SK-N-SH (cell line): ENCODE results near the gene SWI5. TPM values are rescaled to one million over a fixed set of nuclear protein-coding genes. Genes with fewer than 3 reads are reported as not detected.

Experiments
- CTCF ChIA-PET: fragments of 300-600, 350-600 bp; formaldehyde crosslinking; extraction: SDS; loops from one replicate; lab custom pipeline; 2021; lab: Yijun Ruan, JAX
- POLR2A ChIA-PET: fragments of 350-600 bp; sonication (Branson Sonifier 250); formaldehyde crosslinking; extraction: SDS; loops from one replicate; lab custom pipeline; 2020; ENCODE audit warnings: antibody characterized with exemption, inconsistent platforms; lab: Yijun Ruan, JAX
- DNase-seq: peaks from one replicate; pipeline ENCODE4 v3.0.0; 2012
- H2AFZ ChIP-seq: fragments of 200-600 bp; sonication (generic); 2 replicates; pipeline ENCODE4 v1.8.1; 2016; ENCODE audit warnings: antibody characterized with exemption, mild to moderate bottlenecking, low read depth
- H3F3A ChIP-seq: fragments of 200-600 bp; sonication (generic); replicated peaks from 2 replicates; pipeline ENCODE3; 2016; ENCODE audit warnings: antibody characterized with exemption, mild to moderate bottlenecking; ENCODE audit not compliant: insufficient read depth
- H3K27ac ChIP-seq, 2 experiments: fragments of 200-500 bp in 1 of 2; fragments of 200-600 bp in 1 of 2; sonication (Bioruptor generic) in 1 of 2; sonication (generic), shearing (Covaris generic) in 1 of 2; 2 replicates each; pipeline versions ENCODE4 v1.5.1 to v1.6.1; 2014 to 2016; ENCODE audit warnings: low read depth in 2 of 2, inconsistent platforms in 1 of 2, low read length in 1 of 2, mild to moderate bottlenecking in 1 of 2, mixed read lengths in 1 of 2
- H3K27me3 ChIP-seq: fragments of 200-600 bp; sonication (generic), shearing (Covaris generic); 2 replicates; pipeline ENCODE4 v1.6.1; 2016; ENCODE audit warnings: mixed run types; ENCODE audit not compliant: insufficient read depth
- H3K36me3 ChIP-seq, 2 experiments: fragments of 200-500 bp in 1 of 2; fragments of 200-600 bp in 1 of 2; sonication (Bioruptor generic) in 1 of 2; sonication (generic) in 1 of 2; replicated peaks in 1 of 2; 2 replicates each; pipeline versions ENCODE3 to v1.5.1; 2014 to 2016; ENCODE audit warnings: low read length in 1 of 2, mild to moderate bottlenecking in 1 of 2; ENCODE audit not compliant: insufficient read depth in 2 of 2, control insufficient read depth in 1 of 2
- H3K4me1 ChIP-seq, 2 experiments: fragments of 200-500 bp in 1 of 2; fragments of 200-600 bp in 1 of 2; sonication (Bioruptor generic) in 1 of 2; sonication (generic), shearing (Covaris generic) in 1 of 2; 2 replicates each; pipeline versions ENCODE4 v1.5.1 to v1.6.1; 2014 to 2016; ENCODE audit warnings: low read depth in 1 of 2, low read length in 1 of 2, mixed run types in 1 of 2; ENCODE audit not compliant: insufficient read depth in 2 of 2, control insufficient read depth in 1 of 2
- H3K4me2 ChIP-seq: fragments of 200-600 bp; sonication (generic), shearing (Covaris generic); 2 replicates; pipeline ENCODE4 v1.6.1; 2017; ENCODE audit warnings: mixed run types
- H3K4me3 ChIP-seq, 2 experiments: fragments of 200-500 bp in 1 of 2; fragments of 200-600 bp in 1 of 2; sonication (Bioruptor generic) in 1 of 2; sonication (generic), shearing (Covaris generic) in 1 of 2; 2 replicates each; pipeline versions ENCODE4 v1.5.1 to v1.8.1; 2014 to 2016; ENCODE audit warnings: low read depth in 2 of 2, inconsistent platforms in 1 of 2, low read length in 1 of 2, mild to moderate bottlenecking in 1 of 2, mixed read lengths in 1 of 2, moderate library complexity in 1 of 2
- H3K79me2 ChIP-seq: fragments of 200-600 bp; sonication (generic); 2 replicates; pipeline ENCODE4 v1.8.1; 2017; ENCODE audit warnings: mild to moderate bottlenecking; ENCODE audit not compliant: insufficient read depth
- H3K9ac ChIP-seq: fragments of 200-600 bp; sonication (generic); 2 replicates; pipeline ENCODE4 v1.6.1; 2017; ENCODE audit warnings: mixed run types
- H3K9me2 ChIP-seq: fragments of 200-600 bp; sonication (generic); 2 replicates; pipeline ENCODE4 v1.6.1; 2017; ENCODE audit warnings: mixed run types
- H3K9me3 ChIP-seq: fragments of 200-600 bp; sonication (generic); 2 replicates; pipeline ENCODE4 v1.6.1; 2017; ENCODE audit warnings: mixed run types, mild to moderate bottlenecking, moderate library complexity
- H4K20me1 ChIP-seq: fragments of 200-600 bp; sonication (generic); 2 replicates; pipeline ENCODE4 v1.6.1; 2017; ENCODE audit warnings: mild to moderate bottlenecking, mixed run types; ENCODE audit not compliant: insufficient read depth
- CHD2 ChIP-seq: fragments of 150-350 bp; IDR thresholded peaks from 2 replicates; pipeline ENCODE4 v1.6.1; 2018; ENCODE audit warnings: low read length; ENCODE audit not compliant: partially characterized antibody
- CTCF ChIP-seq: fragments of 200-600 bp; sonication (generic); IDR thresholded peaks from 2 replicates; pipeline ENCODE4 v1.6.1; 2017; ENCODE audit warnings: antibody characterized with exemption, mild to moderate bottlenecking, moderate library complexity
- ELF1 ChIP-seq: IDR thresholded peaks from 2 replicates; pipeline ENCODE4 v1.4.0; 2012
- EP300 ChIP-seq, 2 experiments: IDR thresholded peaks; 2 replicates each; pipeline versions ENCODE4 v1.4.0 to v1.6.1; 2012; ENCODE audit warnings: borderline replicate concordance in 1 of 2, low read depth in 1 of 2, low read length in 1 of 2
- EZH2phosphoT487 ChIP-seq: fragments of 200-600 bp; sonication (generic); IDR thresholded peaks from 2 replicates; pipeline ENCODE4 v1.6.1; 2017; ENCODE audit warnings: low read depth, mixed run types, mild to moderate bottlenecking, antibody characterized with exemption, moderate library complexity, borderline replicate concordance
- FOSL2 ChIP-seq: IDR thresholded peaks from 2 replicates; pipeline ENCODE4 v1.4.0; 2012; ENCODE audit warnings: low read depth, mild to moderate bottlenecking, moderate library complexity, borderline replicate concordance
- FOXJ3 ChIP-seq: sonication (generic); formaldehyde crosslinking; IDR thresholded peaks from 2 replicates; pipeline ENCODE4 v1.5.1; 2020; ENCODE audit warnings: mild to moderate bottlenecking, missing genetic modification reagents
- GABPA ChIP-seq: IDR thresholded peaks from 2 replicates; pipeline ENCODE4 v1.4.0; 2012; ENCODE audit warnings: low read depth, mild to moderate bottlenecking
- MXI1 ChIP-seq: IDR thresholded peaks from 2 replicates; pipeline ENCODE4 v1.6.1; 2012; ENCODE audit warnings: mild to moderate bottlenecking, low read depth, low read length, improper control_type of control experiment
- PBX3 ChIP-seq: IDR thresholded peaks from 2 replicates; pipeline ENCODE4; 2012
- RCOR1 ChIP-seq: fragments of 150-350 bp; IDR thresholded peaks from 2 replicates; pipeline ENCODE4 v1.6.1; 2017; ENCODE audit warnings: antibody characterized with exemption, low read length
- REST ChIP-seq: IDR thresholded peaks from 2 replicates; pipeline ENCODE4 v1.6.1; 2012; ENCODE audit warnings: mild to moderate bottlenecking, low read depth, low read length, moderate library complexity
- RXRA ChIP-seq: IDR thresholded peaks from 2 replicates; pipeline ENCODE4 v1.4.0; 2012; ENCODE audit warnings: low read depth, mild to moderate bottlenecking, borderline replicate concordance
- SIN3A ChIP-seq: IDR thresholded peaks from 2 replicates; pipeline ENCODE4 v1.6.1; 2012; ENCODE audit warnings: low read depth, mild to moderate bottlenecking, low read length, moderate library complexity, borderline replicate concordance
- SMC3 ChIP-seq: IDR thresholded peaks from 2 replicates; pipeline ENCODE4 v1.6.1; 2012; ENCODE audit warnings: low read depth, low read length, improper control_type of control experiment
- USF1 ChIP-seq: IDR thresholded peaks from 2 replicates; pipeline ENCODE4 v1.4.0; 2012; ENCODE audit warnings: low read depth, borderline replicate concordance
- USF2 ChIP-seq: fragments of 150-350 bp; IDR thresholded peaks from 2 replicates; pipeline ENCODE4 v1.6.1; 2017; ENCODE audit warnings: antibody characterized with exemption, low read length, low read depth, borderline replicate concordance
- YY1 ChIP-seq: IDR thresholded peaks from 2 replicates; pipeline ENCODE4 v1.4.0; 2012; ENCODE audit warnings: low read depth, mild to moderate bottlenecking
- ZBTB33 ChIP-seq: IDR thresholded peaks from 2 replicates; pipeline ENCODE4 v1.4.0; 2012; ENCODE audit warnings: low read depth, borderline replicate concordance
- WGBS: methylation state at CpG from one replicate; pipeline ENCODE4 v1.1.6; 2017; ENCODE audit warnings: low lambda C conversion rate; 5-methylcytosine and 5-hydroxymethylcytosine counted together
- polyA plus RNA-seq, 3 experiments: library from polyadenylated mRNA; depleted of rRNA; stranded (reverse); fragments of >200 nt; gene quantifications; 2 replicates each; pipeline ENCODE4 v1.2.3, GENCODE V29; 2012

SWI5 gene
- polyA plus RNA-seq, 1 of the 3 experiments (the other 2 are of a cell fraction) = 84.1 TPM

GRCh38 chr9:128257086-128257825 lies 18.8 kb upstream of the SWI5 start (continued):
- TF ChIP-seq CHD2 (no peak), EZH2phosphoT487 (no peak)

- Histone ChIP-seq H3K9me3 (no peaks in the 10 kb centered on the region), H4K20me1 (no peaks in the 10 kb centered on the region), H3K36me3 (peaks cover 32 to 58% of the 10 kb centered on the region in 2 experiments), H3K4me1 (peaks cover 0 to 4% of the 10 kb centered on the region in 2 experiments; a peak in 1 of 4 replicates), H3K27ac (no peak overlapping the region), H3K9me2 (no peaks in the 10 kb centered on the region), H3K4me3 (no peak overlapping the region), H3K4me2 (no peak overlapping the region), H3K79me2 (no peaks in the 10 kb centered on the region), H3K9ac (no peak overlapping the region), H2AFZ (no peak overlapping the region), H3F3A (peaks cover 25% of the 10 kb centered on the region), H3K27me3 (no peaks in the 10 kb centered on the region)
- no peak for TF ChIP-seq CTCF
- no peak for TF ChIP-seq USF1
- TF ChIP-seq FOXJ3 (CRISPR knock-in tag) = no peak
- no peak for TF ChIP-seq FOSL2
- no peak for TF ChIP-seq SIN3A
- no peak for TF ChIP-seq SMC3
- TF ChIP-seq EP300 (IDR thresholded peaks at IDR 0.05; ENCODE audit: borderline replicate concordance in 1 of 2, low read depth in 1 of 2, low read length in 1 of 2) = no peak
- no peak for TF ChIP-seq EZH2phosphoT487
- no peak for TF ChIP-seq RXRA
- no peak for TF ChIP-seq GABPA
- no peak for TF ChIP-seq ELF1
- TF ChIP-seq MXI1 = no peak
- no peak for TF ChIP-seq PBX3
- TF ChIP-seq USF2 = no peak
- no peak for TF ChIP-seq REST
- TF ChIP-seq RCOR1 = no peak
- TF ChIP-seq ZBTB33 = no peak
- no peak for TF ChIP-seq YY1
- ChIA-PET POLR2A (no interaction called here), CTCF (interaction anchor here (0.9 to 1.7 kb wide), 2 partner anchors 10 to 38 kb away, joined by 3 to 5 read pairs; no protein-coding TSS in a partner anchor)
- WGBS = 95% methylated on average over 8 of the region's 11 CpGs
- DNase-seq = no peak
Observed at GRCh38 chr9:128257907-128258306, 18.2 kb upstream of the SWI5 start.
